Activated CD8-positive, alpha-beta memory T cell treated with anti-CD3 and anti-CD28 coated beads, Interleukin-2, amount 50 U/mL, for 24 hours (primary cell): Measurements from ENCODE around the gene NBAS.

Source experiments
- DNase-seq: peaks from one replicate; pipeline ENCODE4 v3.0.0-alpha.2; 2020; ENCODE audit errors: extremely low read depth

Gene NBAS

GRCh38 chr2:15560988-15561573 lies at the start of gene NBAS:
Gene NBAS (minus strand): TSS chr2:15561334. CDS start chr2:15561304, 30 bp downstream.
- DNase-seq, result peak; percentile 58

- DNase-seq, result no peak
Observed at GRCh38 chr2:15610430-15610952, 49.4 kb upstream of the NBAS start.

DNA sequence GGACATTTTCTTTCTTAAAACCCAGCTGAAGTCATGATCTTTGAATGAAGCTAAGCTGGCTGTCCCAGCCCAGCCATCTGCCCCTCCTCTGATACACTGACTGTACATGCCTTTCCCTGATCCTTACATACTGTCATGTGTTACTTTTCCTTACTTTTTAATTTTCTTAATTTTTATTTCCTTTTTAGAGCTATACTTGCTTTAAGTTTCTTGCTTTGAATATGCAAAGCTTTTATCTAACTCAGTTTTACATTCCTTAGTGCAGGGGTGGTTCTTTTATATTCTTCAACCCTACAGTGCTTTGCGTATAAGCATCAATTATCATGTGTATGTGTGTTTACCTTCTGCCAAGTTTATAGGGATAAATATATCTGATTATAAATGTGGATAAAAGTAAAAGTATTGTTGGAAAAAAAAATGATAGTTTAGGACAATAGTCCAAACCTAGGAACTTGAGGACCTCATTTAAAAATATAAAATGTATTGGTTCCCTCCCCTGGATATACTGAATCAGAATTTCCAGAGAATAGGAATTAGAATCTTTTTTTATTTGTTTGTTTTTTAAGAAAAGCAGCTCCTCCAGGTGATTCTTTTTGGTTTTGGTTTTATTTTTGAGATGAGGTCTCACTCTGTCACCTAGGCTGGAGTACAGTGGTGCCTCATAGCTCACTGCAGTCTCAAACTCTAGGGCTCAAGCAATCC lies 48.4 kb upstream of the NBAS start:
- no peak for DNase-seq

GRCh38 chr2:15608392-15608761 lies 47.2 kb upstream of the NBAS start:
- DNase-seq, result no peak

- no peak for DNase-seq
Observed at GRCh38 chr2:15607709-15608391, 46.7 kb upstream of the NBAS start.

DNA sequence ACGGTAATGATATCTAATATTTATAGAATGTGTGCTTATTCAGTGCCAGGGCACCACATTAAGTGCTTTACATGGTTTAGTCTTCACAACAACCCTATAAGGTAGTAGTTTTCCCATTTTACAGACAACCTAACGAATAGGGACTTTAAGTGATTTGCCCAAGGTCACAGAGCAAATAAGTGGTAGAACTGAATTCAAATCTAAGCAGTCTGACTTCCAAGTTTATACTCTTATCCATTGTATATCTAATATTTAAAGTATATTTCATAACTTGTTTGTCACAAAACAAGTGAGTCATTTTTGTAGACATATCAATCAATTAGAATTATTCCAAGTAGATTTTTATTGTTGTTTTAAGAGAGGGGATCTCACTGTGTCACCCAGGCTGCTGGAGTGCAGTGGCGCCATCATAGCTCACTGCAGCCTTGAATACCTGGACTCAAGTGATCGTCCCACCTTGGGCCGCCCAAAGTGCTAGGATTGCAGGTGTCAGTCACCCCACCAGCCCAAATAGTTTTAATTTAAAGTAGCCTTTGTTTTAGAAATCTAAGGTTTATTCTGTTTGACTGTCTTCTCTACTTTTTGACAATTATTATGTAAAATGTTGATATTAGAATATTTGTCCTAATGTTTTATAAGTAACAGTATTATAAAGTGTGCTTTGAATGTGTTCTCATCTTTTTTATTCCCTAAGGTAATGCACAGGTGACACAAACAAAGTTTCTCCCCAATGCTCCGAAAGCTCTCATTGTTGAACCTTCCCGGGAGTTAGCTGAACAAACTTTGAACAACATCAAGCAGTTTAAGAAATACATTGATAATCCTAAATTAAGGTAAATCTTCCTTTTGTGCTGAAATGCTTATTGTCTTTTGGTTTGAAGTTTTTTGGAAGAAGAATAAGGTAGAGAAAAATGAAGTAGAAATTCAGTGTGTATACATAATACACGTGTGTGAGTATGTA lies 45.6 kb upstream of the NBAS start:
- no peak for DNase-seq

DNA sequence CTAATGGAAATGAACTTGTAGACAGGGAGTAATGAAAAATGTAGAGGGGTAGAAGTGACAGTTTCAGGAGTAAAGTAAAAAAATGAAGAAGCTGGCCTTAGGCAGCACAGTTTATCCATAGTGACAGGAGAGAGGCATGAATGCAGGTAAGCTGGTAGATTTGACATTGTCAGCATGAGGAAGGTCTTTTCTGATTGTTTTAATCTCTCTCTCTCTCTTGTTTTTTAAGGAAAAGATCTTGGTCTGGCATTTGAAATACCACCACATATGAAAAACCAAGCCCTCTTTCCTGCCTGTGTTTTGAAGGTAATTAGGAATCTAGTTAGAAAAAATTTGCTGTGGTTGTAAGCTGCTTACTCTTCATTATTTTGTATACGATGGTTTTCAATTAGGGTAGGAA lies 44.6 kb upstream of the NBAS start:
- no peak for DNase-seq

DNA sequence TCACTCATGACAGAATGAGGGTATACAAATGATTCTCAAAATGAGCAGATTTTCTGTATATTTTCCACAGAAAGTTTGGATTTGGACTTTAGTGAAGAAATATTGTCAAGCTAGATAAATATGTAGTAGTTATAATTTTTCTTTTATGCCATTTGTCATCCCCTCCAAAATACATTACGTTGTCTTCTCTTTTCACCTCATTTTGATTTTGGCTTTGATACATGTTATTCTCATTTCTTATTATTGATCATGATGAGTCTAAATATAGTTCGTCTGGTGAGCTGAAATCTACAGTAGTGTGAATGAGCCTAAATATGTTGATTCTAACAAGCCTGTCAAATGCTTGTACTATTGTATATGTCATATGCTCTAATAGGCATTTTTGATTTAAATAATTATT lies 42.8 kb upstream of the NBAS start:
- no peak for DNase-seq

GRCh38 chr2:15603044-15603765 lies 42.1 kb upstream of the NBAS start:
- DNase-seq, result no peak

DNA sequence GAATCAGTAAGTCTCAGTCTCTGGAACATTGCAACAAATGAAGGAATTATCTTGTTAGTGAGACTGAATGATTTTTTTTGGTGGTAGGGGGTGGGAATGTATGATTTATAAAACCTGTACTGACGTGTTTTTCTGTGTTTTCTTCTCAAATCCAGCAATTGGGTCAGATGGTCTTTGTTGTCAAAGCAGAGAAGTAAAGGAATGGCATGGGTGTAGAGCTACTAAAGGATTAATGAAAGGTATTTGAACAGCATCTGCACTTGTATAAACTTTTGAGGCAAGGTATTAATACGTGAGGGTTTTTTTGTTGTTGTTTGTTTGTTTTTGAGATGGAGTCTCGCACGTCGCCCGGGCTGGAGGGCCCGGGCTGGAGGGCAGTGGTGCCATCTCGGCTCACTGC lies 41.3 kb upstream of the NBAS start:
- no peak for DNase-seq

- DNase-seq, result no peak
Observed at GRCh38 chr2:15601681-15602080, 40.5 kb upstream of the NBAS start.

DNA sequence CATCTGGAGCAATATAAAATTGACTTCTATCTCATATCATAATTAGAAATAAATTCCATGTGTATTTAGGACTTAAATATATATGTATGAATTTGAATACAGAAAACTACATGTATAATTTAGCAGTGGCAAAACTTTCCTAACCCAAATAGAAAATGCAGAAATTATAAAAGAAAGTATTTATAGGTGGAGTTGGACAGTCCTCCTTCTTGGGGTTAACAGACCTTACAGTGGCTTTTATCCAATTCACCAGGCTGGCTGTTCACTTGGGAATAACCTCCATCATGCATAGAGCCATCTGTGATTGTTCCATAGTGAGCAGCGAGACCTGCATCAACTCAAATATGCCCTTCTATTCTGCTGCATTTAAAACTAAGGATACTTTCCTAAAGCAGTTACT lies 38.9 kb upstream of the NBAS start:
- DNase-seq, result no peak

DNA sequence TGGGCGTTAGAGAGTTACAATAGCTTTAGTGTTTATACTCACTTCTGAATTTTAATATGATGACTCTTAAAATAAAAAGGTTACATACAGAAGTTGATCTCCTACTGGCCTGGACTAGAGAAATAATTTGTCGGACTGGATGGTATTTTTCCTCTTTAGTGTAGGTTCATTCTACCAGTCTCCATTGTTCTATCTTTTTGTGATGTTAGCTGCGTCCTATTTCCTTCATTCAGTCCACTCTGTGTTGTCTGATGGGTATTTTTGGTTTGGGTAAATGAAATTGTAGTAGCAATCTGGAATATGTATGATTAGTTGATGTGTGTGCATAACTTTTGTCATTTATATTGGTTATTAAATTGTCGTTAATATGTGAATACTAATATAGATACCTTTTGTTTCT lies 35.8 kb upstream of the NBAS start:
- DNase-seq, result no peak

DNA sequence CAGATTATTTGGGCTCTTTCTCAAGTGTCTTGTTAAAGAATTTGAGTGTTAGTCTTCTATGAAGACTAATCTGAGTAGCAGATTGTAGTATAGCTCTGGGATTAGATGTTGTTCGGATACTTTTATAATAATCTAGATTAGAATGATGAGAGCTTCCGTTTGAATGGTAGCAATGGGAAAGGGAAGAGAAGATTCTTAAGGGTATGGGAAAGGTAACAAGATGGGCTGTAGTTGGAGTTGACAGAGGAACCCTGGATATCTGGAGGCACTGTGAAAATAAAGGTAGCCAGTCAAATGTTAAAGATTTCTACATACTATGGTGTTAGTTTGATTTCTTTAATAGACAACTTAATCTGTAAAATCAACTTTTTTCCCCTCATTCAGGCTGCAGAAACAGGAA lies 35.2 kb upstream of the NBAS start:
- DNase-seq, result no peak

DNA sequence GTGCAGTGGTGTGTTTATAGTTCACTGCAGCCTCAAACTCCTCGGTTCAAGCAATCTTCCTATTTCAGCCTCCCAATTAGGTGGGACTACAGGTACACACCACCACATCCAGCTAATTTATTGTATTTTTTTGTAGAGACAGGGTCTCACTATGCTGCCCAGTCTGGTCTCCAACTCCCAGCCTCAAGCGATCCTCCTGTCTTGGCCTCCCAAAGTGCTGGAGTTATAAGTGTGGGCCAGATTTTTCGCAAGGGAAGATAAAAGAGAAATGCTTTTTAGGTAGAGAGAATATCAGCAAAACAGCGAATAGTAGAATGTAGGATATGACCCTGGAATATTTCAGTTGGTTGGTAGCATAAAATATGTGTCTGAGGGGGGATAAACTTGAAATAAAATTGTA lies 34.8 kb upstream of the NBAS start:
- DNase-seq, result no peak

- no peak for DNase-seq
Observed at GRCh38 chr2:15595342-15595905, 34.3 kb upstream of the NBAS start.

DNA sequence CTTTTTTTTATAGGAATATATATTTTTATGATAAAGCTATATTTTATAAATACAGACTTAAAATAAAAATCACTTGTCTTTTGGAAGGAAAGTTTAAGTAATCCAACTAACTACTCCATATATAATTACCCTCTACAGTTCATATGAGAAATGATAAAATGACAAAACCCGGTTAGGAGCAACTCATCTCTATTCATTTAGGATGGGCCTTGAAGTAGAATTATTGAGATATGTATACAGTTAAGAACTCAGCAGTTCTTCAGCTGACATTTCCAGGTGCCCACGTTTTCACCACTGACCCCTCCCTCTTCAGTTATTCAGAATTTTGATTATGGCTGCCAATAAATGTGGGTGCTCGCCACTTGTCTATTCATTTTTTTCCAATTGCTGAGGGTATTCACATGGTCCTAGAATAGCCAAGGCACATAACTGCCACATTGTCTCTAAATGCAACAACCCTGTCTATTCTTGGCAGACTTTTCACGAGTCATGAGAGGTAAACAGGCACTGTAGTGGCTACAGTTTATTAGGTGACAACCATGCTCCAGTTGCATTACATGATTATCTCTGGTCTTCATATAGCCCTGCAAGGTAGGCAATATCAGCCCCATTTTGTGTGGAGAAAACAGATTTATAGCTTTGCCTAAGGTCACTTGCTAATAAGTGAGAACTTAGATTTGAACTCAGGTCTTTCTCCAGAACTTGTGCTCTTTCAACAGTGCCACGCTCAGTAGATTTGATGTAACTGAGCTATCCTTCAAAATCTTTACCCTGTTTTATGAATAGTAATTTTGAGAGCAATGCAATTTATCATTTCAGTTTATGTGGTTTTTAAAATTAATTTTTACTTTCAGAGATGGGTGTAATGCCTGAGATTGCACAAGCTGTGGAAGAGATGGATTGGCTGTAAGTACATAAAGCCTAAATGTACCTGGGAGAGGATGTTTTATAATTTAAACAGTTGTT lies 33.4 kb upstream of the NBAS start:
- DNase-seq, result no peak

DNA sequence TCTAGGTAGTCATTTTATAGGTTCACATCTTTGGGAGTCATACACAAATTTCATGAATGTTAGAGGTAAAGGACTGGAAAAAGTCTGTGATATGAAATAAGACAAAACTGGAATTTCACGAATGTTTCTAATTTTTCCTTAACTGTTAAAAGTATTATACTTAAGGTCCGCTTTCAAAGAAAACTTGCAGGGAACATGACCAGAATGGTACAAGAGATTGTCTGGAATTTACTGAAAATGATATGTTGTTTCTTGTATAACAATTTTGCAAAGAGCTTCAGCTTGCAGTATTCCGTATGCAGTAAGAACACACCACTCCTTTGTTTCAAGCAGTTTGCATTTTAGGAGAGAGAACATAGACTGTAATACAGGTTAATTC lies 32.2 kb upstream of the NBAS start:
- no peak for DNase-seq

DNA sequence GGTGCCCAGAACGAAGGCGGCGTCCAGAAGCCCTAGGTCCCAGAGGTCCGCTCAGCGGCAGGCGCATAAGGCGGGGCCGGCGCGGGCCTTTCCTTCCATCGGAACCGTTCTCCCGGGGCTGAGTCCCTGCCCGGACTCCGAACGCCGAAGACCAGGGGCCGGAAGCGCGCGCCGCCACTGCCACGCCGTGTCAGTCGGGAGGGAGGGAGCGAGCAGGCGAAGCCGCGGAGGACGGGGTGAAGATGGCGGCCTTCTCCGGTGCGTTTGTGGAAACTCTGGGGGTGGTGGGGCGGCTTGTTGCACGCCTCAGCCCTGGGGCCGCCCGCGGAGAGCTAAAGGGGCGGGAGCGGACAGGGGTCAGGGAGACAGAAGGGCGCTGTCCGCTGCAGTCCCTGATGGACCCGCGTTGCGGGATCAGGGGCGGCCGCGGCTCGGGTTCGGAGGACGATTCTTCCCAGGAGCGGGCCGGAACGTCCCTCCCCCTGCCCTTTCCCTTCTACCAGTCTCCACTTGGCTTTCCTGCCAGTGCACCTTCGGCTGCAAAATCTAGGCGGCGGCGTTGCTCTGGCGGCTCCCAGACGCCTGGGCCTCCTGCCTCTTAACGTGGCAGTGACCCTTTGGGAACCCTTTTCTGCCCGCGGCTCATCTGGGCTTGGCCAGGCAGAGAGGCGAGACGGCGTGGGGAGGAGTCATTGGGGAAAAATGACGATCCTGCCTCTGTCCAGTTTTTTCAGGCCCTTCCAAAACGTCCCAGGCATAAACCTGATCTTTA lies 30.7 kb upstream of the NBAS start, which contains the start of gene DDX1:
Gene DDX1 (plus strand): TSS at position 177 of the 772 bp plus-strand sequence. CDS start 66 bp downstream, at position 243.
- peak; percentile 62 for DNase-seq
